Hypothalamus (tissue), 51 donors: ENCODE data around the gene PCDH12.

Experiments
- DNase-seq, 51 donors: peaks; one replicate each; lab custom pipeline; 2025; lab: John Stamatoyannopoulos, UW

PCDH12 gene

DNA sequence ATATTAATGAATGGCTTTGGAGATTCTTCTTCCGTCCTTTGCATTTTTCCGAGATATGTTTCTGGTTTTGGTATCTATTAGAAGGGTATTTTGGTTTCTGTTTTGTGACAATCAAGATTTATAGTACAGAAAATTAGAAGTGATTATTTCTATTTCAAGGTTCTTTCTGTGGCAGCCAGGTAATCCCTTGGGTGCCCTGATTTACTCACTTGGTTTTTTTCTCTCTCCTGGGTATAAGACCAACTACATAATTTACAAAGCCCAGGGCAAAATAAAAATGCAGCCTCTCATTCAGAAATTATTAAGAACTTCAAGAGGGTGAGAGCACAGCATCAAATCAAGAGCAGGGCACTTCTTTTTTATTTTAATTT lies 8.9 kb upstream of the PCDH12 start:
- no peak for DNase-seq

GRCh38 chr5:141966275-141966962 lies 8.4 kb upstream of the PCDH12 start:
- no peak for DNase-seq

DNA sequence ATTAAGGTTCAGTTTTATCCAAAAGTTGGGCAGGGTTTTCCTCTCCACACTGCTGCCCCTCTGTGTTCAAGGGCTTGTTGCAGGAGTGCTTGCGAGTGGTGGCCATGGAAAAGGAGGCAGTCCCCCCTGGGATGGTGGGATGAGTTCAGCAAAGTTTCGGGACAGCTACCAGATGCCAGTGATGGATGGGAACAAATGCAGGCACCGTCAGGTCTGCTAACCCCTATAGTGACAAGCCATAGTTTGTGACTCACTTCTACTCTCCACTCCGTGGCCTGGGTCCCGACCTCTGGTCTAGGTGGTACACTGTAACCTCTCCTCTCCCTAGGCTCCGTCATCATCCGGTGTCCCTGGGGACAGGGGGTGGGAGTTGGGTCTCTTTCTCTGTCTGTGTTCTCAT lies 7.1 kb upstream of the PCDH12 start:
- DNase-seq = no peak

DNA sequence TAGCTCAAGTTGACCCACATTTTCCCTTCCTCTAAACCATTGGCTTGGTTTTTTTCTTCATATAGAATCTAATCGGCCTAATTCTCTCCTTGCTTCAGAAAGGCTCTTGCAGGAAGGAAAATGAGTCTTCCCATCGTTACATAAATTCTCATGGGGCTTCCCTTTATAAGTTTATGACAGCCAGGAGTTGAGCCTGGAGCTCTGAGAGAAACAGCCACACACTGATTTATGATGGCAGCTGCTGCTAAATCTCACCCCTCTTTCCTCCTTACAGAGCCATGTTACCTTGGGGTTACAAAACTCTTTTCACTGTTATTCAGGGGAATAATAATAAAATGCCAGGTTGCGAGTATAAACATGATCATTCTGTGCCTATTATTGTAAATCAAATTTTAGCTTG lies 5.7 kb upstream of the PCDH12 start:
- no peak for DNase-seq

DNA sequence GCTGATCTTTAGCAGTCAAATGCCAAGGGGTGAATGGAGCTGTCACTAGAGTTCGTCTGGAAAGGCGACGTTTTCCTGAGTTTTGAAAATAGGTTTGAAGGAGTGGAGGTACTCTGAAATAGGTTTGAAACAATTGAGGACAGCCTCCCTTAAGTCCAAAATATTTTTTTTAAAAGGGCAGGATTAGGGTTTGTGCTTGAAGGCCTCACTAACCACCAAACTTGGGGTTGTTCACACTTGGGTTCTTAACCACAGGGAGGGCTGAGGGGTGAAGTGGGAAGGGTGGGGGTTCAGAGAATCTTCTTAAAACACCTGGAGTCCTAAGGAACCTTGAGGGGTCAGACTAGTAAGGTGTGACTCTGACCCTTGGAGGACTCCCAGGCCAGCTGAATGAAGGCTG lies 3.5 kb upstream of the PCDH12 start:
- DNase-seq = no peak

DNA sequence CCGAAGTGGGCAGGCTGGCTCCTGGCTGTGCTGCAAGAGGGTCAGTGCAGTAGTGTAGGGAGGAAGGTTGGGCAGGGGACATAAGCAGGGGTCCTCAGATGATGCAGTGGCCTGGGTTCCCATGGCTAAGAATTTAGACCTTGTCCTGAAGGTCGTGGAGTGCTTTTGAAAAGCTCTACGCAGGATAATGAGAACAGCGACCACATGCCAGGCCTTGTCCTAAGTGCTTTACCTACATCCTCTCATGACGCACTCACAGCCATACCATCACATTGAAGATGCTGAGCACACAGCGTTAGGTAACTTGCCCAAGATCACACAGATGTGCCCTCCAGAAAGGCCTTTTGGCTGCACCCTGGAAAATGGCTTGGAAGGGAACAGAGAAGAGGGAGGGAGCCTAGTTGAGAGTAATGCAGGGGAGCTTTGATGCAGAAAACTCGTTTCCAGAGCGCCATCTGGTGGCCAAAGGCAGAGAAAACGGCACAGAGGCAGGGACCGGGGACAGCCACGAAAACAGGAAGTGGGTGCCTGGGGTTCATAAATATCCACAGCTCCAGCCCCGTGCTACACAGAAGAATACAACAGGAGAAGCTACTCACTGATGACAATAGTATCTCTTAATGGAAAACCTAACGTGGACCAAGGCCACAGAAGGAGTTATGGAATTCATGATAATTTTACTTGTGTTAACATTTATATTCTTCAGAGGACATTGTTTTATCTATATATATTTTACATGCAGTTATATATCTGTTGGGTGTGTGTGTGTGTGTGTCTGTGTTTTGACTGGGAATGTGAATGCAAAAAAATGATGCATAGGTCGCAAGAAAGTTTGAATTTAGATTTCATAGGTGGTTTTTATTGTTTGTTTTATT lies 2.7 kb upstream of the PCDH12 start:
- peak; percentile 20 to 93 (median 71) for DNase-seq

GRCh38 chr5:141960018-141960417 lies 2.0 kb upstream of the PCDH12 start:
- peak in 2 of 51 donors; percentile 5 to 7 for DNase-seq

DNA sequence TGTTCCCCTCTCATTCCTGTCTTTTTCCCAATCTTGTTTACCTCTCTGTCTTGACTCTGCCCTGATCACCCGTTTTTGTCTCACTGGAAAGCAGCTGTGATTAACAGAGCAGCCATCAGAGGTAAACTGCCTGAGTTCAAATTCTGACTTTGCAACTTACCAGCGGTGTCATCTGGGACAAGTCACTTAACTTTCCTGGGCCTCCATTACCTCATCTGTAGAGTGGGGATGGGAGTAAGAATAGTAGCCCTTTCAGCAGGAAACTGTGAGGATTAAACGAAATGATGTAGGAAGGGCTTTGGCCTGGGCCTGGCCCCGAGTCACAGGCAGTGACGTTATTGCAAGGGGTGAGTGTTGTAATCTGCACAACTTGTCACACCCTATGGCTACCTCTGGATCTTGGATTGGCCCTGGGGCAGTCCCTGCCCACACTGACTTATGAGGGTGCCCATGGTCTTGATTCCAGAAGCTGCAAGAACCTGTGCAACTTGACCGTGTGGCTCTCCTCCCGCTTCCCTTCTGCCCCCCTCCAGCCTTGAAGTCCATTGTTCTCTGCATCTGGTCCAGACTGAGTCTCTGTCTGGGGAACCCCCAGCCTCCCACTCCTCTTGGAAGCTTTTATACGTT lies 657 bp upstream of the PCDH12 start:
- DNase-seq = no peak

DNA sequence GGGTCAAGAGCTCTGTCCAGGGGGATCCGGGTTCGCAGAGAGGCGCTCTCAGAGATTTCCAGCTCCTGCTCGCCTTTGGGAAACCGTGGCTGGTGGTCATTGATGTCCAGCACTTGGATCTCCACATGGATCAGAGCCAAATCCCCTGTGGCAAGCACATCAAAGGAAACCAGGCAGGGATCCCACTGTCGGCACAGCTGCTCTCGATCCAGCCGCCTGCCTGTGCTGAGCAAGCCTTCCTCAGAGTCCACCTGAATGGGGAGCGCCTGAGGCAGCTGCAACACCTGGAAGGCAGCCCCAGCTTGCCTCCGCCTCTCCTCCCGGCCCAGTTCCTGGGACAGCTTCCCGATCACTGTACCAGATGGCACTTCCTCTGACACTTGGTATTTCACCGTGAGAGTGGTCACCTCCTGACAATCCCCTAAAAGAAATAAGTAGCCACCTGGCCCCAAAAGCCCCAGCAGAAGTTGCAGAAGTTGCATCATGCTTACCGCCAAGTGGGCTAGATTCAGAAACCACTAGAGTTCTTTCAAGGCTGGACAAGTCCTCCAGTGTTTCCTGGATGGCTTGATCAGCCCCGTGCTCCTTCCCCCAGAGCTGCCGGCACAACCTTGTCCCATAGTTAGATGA lies 520 bp downstream of the PCDH12 start:
- DNase-seq = no peak

DNA sequence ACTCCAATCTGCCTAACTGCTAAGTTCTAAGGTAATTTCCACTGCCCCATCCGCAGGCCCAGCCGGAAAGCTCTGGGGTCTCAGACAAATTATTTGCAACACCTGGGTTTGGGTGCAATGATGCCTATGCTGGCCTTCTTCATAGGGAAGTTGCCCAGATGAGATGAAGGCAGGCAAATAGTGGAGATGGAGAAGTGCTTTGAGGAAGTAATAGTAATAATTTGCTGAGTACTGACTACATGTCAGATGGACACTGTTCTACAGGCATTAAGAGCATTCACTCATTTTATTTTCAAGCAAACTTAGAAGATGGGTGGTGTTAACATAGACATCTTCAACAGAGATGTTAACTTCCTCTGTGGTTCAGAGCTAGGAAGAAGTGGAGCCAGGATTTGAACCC lies 3.8 kb downstream of the PCDH12 start:
- no peak for DNase-seq

DNA sequence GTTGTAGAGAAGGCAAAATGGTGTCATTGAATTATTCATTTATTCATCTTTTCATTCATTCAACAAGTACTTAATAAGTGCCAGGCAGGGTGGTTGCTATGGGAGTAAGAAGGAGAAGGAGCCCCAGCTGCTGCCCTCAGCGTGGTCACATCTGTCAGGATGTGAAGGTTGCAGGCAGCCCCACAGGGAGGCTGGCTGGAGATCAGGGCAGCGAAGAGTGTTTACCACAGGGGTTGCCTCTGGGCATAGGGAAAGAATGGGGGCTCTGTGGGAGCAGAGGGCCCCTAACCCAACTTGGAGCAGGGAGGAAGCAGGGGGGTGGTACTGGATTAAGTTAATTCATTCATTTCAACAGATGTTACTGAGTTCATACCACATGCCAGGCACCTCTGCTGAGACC lies 6.0 kb downstream of the PCDH12 start:
- DNase-seq = no peak

- no peak for DNase-seq
These were observed 6.6 kb downstream of the PCDH12 start for GRCh38 chr5:141951332-141951781.

DNA sequence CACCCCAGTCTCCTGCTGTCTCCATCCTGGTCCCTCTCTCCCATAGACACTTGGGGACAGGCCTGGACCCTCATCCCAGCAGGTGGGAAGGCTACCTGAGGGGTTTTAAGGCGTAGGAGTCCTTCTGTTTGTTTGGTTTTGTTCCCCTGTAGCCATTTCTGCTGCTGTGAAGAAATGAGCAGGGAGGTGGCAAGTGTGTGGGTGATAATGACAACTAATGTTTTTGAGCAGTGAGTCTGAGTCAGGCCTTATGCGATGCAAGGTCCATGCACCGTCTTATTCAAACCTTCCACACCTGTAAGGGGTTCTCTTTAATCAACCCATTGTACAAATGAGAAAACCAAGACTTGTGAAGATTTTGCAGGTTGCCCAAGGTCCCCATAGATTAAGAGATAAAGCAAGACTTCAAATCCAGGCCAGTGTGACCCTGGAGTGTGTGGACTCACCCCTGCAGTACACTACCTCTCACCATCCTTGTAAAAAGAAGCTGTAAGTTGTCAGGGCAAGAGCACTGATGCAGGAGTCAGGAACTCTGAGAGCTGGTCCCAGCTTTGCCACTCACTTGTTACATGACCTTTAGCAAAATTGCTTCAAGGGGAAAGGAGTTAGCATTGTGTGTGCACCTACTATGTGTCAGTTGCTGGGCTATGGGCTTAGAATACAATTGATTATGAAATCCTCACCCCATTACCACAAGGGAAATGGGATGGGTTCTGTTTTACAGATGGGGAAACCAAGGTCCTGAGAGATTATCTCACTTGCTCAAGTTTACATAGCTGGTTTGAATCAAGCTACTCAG lies 7.6 kb downstream of the PCDH12 start:
- no peak for DNase-seq

- DNase-seq = no peak
These were observed 8.5 kb downstream of the PCDH12 start for GRCh38 chr5:141949511-141949910.

GRCh38 chr5:141948812-141949211 lies 9.2 kb downstream of the PCDH12 start:
- no peak for DNase-seq

DNA sequence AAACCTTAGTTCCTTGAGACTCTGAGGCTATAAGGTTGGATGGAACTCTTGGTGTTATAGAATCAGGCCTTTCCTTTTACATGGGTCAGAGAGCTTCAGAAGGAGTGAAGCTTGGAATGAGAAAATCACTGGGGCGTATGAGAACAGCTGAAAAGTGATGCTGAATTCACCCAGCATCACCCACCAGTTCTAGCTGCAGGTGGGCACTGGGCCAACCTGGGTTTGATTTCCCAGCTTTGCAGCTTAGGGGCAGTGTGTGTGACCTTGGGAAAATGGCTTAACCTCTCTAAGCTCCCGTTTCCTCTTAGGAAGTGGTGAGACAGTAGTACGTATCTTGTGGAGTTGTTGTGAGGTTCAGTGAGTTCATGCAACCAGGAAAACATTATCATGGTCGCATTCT lies 10.7 kb downstream of the PCDH12 start:
- no peak for DNase-seq

DNA sequence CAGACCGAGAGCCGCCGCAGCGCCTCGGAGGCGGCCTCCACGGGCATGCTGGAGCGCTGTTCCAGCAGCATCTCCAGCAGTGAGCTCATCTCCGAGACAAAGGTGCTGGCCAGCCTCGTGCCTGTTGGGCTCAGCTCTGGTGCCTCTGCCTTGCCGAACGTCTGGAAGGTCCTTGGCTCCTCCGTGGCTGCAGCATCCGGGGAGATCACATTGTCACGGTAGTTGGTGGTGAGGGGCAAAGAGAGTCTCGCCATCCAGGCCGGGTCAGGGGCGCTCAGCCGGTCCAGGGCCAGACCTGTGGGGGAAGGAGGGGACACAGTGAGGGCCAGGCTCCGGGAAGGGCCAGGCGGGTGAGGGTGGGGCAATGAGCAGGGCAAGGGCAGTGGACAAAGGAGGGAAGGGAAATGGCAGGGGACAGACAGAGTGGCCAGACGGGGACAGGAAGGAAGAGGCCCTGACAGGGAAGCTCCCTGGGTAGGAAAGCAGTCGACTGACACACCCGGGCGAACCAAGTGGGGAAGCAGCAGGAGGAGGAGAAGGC lies 12.4 kb downstream of the PCDH12 start:
- peak in 11 of 51 donors; percentile 14 to 51 (median 22) for DNase-seq

- DNase-seq = no peak
These were observed 13.9 kb downstream of the PCDH12 start for GRCh38 chr5:141944076-141944475.

DNA sequence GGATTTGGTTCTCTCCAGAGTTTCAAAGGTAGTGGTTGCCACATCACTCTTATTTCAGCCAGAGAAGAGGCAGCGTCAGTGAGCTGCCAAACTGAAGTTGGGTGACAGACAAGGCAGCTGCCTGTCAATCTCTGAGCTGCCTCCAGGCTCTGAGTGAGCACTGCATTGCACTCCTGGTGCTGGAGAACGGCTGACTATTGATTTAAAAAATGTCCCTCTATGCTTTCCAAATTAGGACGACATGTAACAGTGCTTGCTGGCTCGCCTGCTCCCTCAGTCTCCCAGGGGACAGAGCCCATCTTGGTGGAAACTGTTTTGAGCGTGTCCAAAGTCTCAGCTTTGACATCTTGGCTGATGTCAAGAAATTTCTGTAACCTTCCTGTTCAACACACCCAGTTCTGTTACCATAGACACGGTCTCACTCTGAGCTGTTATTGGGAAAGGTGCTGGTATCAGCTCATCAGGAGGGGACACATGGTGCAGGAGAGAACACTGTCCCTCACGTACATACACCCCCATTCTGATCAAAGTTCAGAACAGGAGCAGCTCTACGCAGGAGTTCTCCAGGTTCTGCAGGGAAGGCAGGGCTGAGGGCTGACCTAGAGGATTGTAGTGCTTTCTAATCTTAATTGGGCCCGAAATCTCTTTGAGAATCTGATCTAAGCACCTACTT lies 15.7 kb downstream of the PCDH12 start:
- no peak for DNase-seq
